Lung (tissue), 12 donors: ENCODE measurements around the gene UBE2E3. TPM values are rescaled to one million over a fixed set of nuclear protein-coding genes. Genes with fewer than 3 reads are reported as not detected.

Experiments used
- ATAC-seq: fragments of 200-7000 bp; cut with Tn5 transposase; one replicate; pipeline ENCODE4 v1.9.1; 2020; ENCODE audit warnings: moderate number of reproducible peaks; ENCODE audit not compliant: insufficient read depth, low FRiP score
- DNase-seq, 3 donors: peaks; one replicate each; pipeline ENCODE4 v3.0.0-alpha.2; 2013 to 2017
- H3K27ac ChIP-seq, 2 donors: one replicate each; pipeline ENCODE4 v1.5.1; 2013; ENCODE audit warnings: mild to moderate bottlenecking in 2 of 2, moderate library complexity in 2 of 2, control low read depth in 1 of 2, inconsistent platforms in 1 of 2, low read depth in 1 of 2, low read length in 1 of 2
- H3K27me3 ChIP-seq, 3 donors: one replicate each; pipeline ENCODE4 v1.5.1; 2013; ENCODE audit warnings: low read length in 2 of 3; ENCODE audit not compliant: control insufficient read depth in 3 of 3, insufficient read depth in 3 of 3
- H3K36me3 ChIP-seq, 4 donors: one replicate each; pipeline ENCODE4 v1.5.1; 2013; ENCODE audit warnings: low read length in 4 of 4, mild to moderate bottlenecking in 1 of 4, moderate library complexity in 1 of 4; ENCODE audit not compliant: control insufficient read depth in 4 of 4, insufficient read depth in 4 of 4
- H3K4me1 ChIP-seq, 5 donors: one replicate each; pipeline ENCODE4 v1.5.1; 2013; ENCODE audit warnings: low read length in 5 of 5, mild to moderate bottlenecking in 2 of 5, moderate library complexity in 1 of 5; ENCODE audit not compliant: control insufficient read depth in 5 of 5, insufficient read depth in 5 of 5
- H3K4me3 ChIP-seq: one replicate; pipeline ENCODE4 v1.5.1; 2013; ENCODE audit warnings: mild to moderate bottlenecking, control low read depth, moderate library complexity
- H3K9ac ChIP-seq, 2 donors: one replicate each; pipeline ENCODE4 v1.5.1; 2013; ENCODE audit warnings: low read length in 2 of 2, control low read depth in 1 of 2; ENCODE audit not compliant: insufficient read depth in 1 of 2
- H3K9me3 ChIP-seq, 4 donors: one replicate each; pipeline ENCODE4 v1.5.1; 2013; ENCODE audit warnings: low read length in 3 of 4, mild to moderate bottlenecking in 1 of 4, moderate library complexity in 1 of 4; ENCODE audit not compliant: control insufficient read depth in 4 of 4, insufficient read depth in 3 of 4
- WGBS, 2 donors: extraction: QIAGEN DNeasy Blood & Tissue Kit; methylation state at CpG; one replicate each; pipeline ENCODE4 v1.1.7; 2013; 5-methylcytosine and 5-hydroxymethylcytosine counted together
- polyA plus RNA-seq, 2 donors: library from polyadenylated mRNA; stranded (reverse); fragments of 200-250 nt; gene quantifications; one replicate each; pipeline ENCODE4 v1.2.1, GENCODE V29; 2013
- total RNA-seq, 2 donors: library from RNA; depleted of rRNA in 1 of 2; stranded (reverse); fragments of >200 nt in 1 of 2; gene quantifications; one replicate each; pipeline ENCODE4 v1.2.1, GENCODE V29; 2014 to 2021
- TF ChIP-seq, protein P1 (sequence below): IDR thresholded peaks from 2 replicates; pipeline ENCODE4 v1.5.1; 2012; ENCODE audit warnings: mild to moderate bottlenecking; ENCODE audit errors: control extremely low read depth, extremely low read depth
- donor health status: control.
- donor health status: control.
- donor health status: Bipolar disorder and iron deficiency.
- donor health status: healthy.
- donor health status: DM: yes; HTN: yes; CAD: no.

The UBE2E3 gene
- total and polyA plus RNA-seq, 4 donors, result 36.4 to 103 (median 42.9) TPM

GRCh38 chr2:180952731-180953336 lies 27.6 kb upstream of the UBE2E3 start:
- ATAC-seq, result no peak
- Histone ChIP-seq H3K9ac (no peak overlapping the region), H3K36me3 (no peaks in the 10 kb centered on the region), H3K27me3 (peaks cover 0 to 20% (median 8%) of the 10 kb centered on the region in 3 donors), H3K4me1 (peaks cover 0 to 5% (median 0%) of the 10 kb centered on the region in 5 donors), H3K4me3 (no peak overlapping the region), H3K27ac (no peak overlapping the region), H3K9me3 (no peaks in the 10 kb centered on the region)
- TF ChIP-seq, protein P1, sequence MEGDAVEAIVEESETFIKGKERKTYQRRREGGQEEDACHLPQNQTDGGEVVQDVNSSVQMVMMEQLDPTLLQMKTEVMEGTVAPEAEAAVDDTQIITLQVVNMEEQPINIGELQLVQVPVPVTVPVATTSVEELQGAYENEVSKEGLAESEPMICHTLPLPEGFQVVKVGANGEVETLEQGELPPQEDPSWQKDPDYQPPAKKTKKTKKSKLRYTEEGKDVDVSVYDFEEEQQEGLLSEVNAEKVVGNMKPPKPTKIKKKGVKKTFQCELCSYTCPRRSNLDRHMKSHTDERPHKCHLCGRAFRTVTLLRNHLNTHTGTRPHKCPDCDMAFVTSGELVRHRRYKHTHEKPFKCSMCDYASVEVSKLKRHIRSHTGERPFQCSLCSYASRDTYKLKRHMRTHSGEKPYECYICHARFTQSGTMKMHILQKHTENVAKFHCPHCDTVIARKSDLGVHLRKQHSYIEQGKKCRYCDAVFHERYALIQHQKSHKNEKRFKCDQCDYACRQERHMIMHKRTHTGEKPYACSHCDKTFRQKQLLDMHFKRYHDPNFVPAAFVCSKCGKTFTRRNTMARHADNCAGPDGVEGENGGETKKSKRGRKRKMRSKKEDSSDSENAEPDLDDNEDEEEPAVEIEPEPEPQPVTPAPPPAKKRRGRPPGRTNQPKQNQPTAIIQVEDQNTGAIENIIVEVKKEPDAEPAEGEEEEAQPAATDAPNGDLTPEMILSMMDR, result no peak
- DNase-seq, result no peak

GRCh38 chr2:180953550-180953949 lies 26.9 kb upstream of the UBE2E3 start:
- no peak for ATAC-seq
- Histone ChIP-seq H3K36me3 (no peaks in the 10 kb centered on the region), H3K4me3 (no peak overlapping the region), H3K27me3 (peaks cover 0 to 26% (median 8%) of the 10 kb centered on the region in 3 donors), H3K9me3 (no peaks in the 10 kb centered on the region), H3K27ac (no peak overlapping the region), H3K4me1 (peaks cover 0 to 5% (median 0%) of the 10 kb centered on the region in 5 donors), H3K9ac (no peak overlapping the region)
- no peak for DNase-seq
- TF ChIP-seq, protein P1, result no peak

- ATAC-seq (no peak), DNase-seq (no peak)
- Histone ChIP-seq H3K4me3 (no peak overlapping the region), H3K9ac (no peak overlapping the region), H3K27me3 (peaks cover 0 to 26% (median 8%) of the 10 kb centered on the region in 3 donors), H3K9me3 (no peaks in the 10 kb centered on the region), H3K27ac (no peak overlapping the region), H3K4me1 (no peaks in the 10 kb centered on the region), H3K36me3 (no peaks in the 10 kb centered on the region)
- TF ChIP-seq, protein P1, result no peak
Measured at GRCh38 chr2:180955101-180955500, 25.3 kb upstream of the UBE2E3 start.

DNA sequence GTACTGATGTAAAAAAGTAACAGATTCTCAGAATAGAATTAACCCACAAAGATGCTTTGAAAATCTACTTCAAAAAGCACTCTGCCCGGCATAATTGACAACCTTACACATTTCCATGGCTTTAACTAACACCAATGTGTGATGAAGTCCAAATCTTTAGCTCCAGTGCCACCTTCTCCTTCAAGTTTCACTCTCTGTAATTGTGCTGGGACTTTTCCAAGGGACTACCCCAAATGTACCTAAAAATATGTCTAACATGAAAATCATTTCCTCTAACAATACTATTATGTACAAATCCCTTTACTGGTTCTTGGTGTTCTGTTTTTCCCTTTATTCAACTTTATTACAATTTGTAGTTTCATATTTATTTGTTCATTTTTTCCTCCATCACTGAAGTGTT lies 20.6 kb upstream of the UBE2E3 start:
- no peaks in the 10 kb centered on the region for H3K36me3 ChIP-seq
- TF ChIP-seq, protein P1, result no peak
- no peak overlapping the region for H3K27ac ChIP-seq
- DNase-seq, result no peak
- no peaks in the 10 kb centered on the region for H3K9me3 ChIP-seq
- WGBS, 2 donors, result 74 to 90% methylated on average over 1 of the region's 1 CpG
- ATAC-seq, result no peak
- H3K4me3 ChIP-seq, result no peak overlapping the region
- H3K9ac ChIP-seq, result no peak overlapping the region
- H3K4me1 ChIP-seq, result no peaks in the 10 kb centered on the region
- peaks cover 0 to 17% (median 0%) of the 10 kb centered on the region in 3 donors for H3K27me3 ChIP-seq
